GM19463 (cell line): Measurements from ENCODE around the gene PTTG1.

Source experiments
- ATAC-seq: cut with Tn5 transposase; IDR thresholded peaks from one replicate; pipeline ENCODE4 v1.9.1; 2021; ENCODE audit warnings: mild to moderate bottlenecking, moderate library complexity; ENCODE audit not compliant: unreplicated experiment

Gene PTTG1

GRCh38 chr5:160421625-160422258 is at the start of gene PTTG1:
TSS of gene PTTG1 (plus strand) at chr5:160421855. CDS start at chr5:160422313, 458 bp downstream.
- peak; percentile 66 for ATAC-seq

GRCh38 chr5:160375166-160375565 is 46.5 kb upstream of the PTTG1 start:
- no peak for ATAC-seq

GRCh38 chr5:160375701-160376100 is 46.0 kb upstream of the PTTG1 start:
- ATAC-seq = no peak

GRCh38 chr5:160376416-160376815 is 45.2 kb upstream of the PTTG1 start:
- ATAC-seq = no peak

- ATAC-seq = no peak
Measured at GRCh38 chr5:160377651-160378050, 44.0 kb upstream of the PTTG1 start.

- no peak for ATAC-seq
Measured at GRCh38 chr5:160378330-160378729, 43.3 kb upstream of the PTTG1 start.

- ATAC-seq = no peak
Measured at GRCh38 chr5:160379511-160379910, 42.1 kb upstream of the PTTG1 start.

GRCh38 chr5:160380041-160380440 is 41.6 kb upstream of the PTTG1 start:
- ATAC-seq = no peak

- ATAC-seq = no peak
Measured at GRCh38 chr5:160382346-160382745, 39.3 kb upstream of the PTTG1 start.

GRCh38 chr5:160384681-160385080 is 37.0 kb upstream of the PTTG1 start:
- ATAC-seq = no peak

GRCh38 chr5:160385496-160385895 is 36.2 kb upstream of the PTTG1 start:
- ATAC-seq = no peak

GRCh38 chr5:160387445-160387844 is 34.2 kb upstream of the PTTG1 start:
- no peak for ATAC-seq

GRCh38 chr5:160390787-160391696 is 30.6 kb upstream of the PTTG1 start:
- no peak for ATAC-seq

GRCh38 chr5:160395111-160395510 is 26.5 kb upstream of the PTTG1 start:
- no peak for ATAC-seq

- ATAC-seq = no peak
Measured at GRCh38 chr5:160397492-160397891, 24.2 kb upstream of the PTTG1 start.

GRCh38 chr5:160398806-160399205 is 22.8 kb upstream of the PTTG1 start:
- ATAC-seq = no peak

- ATAC-seq = peak; percentile 88
Measured at GRCh38 chr5:160399402-160400353, 22.0 kb upstream of the PTTG1 start, which contains the start of gene FAM200C. TSS of gene FAM200C (minus strand) at chr5:160400054. CDS start at chr5:160395490, 4,564 bp downstream.

GRCh38 chr5:160418561-160419457 is 2.8 kb upstream of the PTTG1 start, which contains the start of gene SLU7:
TSS of gene SLU7 (minus strand) at chr5:160419081. CDS start at chr5:160415294, 3,787 bp downstream.
- ATAC-seq = peak; percentile 65

- ATAC-seq = peak; percentile 27
Measured at GRCh38 chr5:160419458-160420330, 2.0 kb upstream of the PTTG1 start.
